Forelimb muscle (tissue), 1 donor: ENCODE measurements around the gene HOXA6. TPM values are rescaled to one million over a fixed set of nuclear protein-coding genes. Genes with fewer than 3 reads are reported as not detected.

Source experiments
- DNase-seq: peaks from one replicate; pipeline ENCODE4 v3.0.0-alpha.2; 2013; ENCODE audit warnings: low read depth
- polyA plus RNA-seq: library from polyadenylated mRNA; unstranded; fragments of 120-200 nt; gene quantifications from one replicate; pipeline ENCODE4 v1.2.1, GENCODE V29; 2013; ENCODE audit not compliant: insufficient read length

HOXA6 gene
- polyA plus RNA-seq, 1 donor = 8.7 TPM

- no peak for DNase-seq
Observed at GRCh38 chr7:27098578-27099451, 48.8 kb downstream of the HOXA6 start.

- no peak for DNase-seq
Observed at GRCh38 chr7:27097686-27098577, 49.6 kb downstream of the HOXA6 start.

- DNase-seq = no peak
Observed at GRCh38 chr7:27096768-27097514, 50.6 kb downstream of the HOXA6 start.

- DNase-seq = no peak
Observed at GRCh38 chr7:27095897-27096767, 51.4 kb downstream of the HOXA6 start, which contains the start of gene HOXA1. Gene HOXA1 (minus strand): TSS chr7:27096000. CDS start chr7:27095912, 88 bp downstream.

Other genes starting within 250 kb of the HOXA6 start
- 0.77 TPM for gene HOXA1, start 51.8 kb downstream of the HOXA6 start, polyA plus RNA-seq
- gene HOXA2, start 45.1 kb downstream of the HOXA6 start, polyA plus RNA-seq = 3.1 TPM
- 26.4 TPM for gene HOXA4, start 17.0 kb downstream of the HOXA6 start, polyA plus RNA-seq
- gene HOXA5, start 4.1 kb downstream of the HOXA6 start, polyA plus RNA-seq = 19.1 TPM
- gene HOXA3, start 4.8 kb upstream of the HOXA6 start, polyA plus RNA-seq = 14.3 TPM
- gene HOXA7, start 8.9 kb upstream of the HOXA6 start, polyA plus RNA-seq = 19.1 TPM
- gene HOXA9, start 17.8 kb upstream of the HOXA6 start, polyA plus RNA-seq = 25.7 TPM
- gene HOXA10, start 26.5 kb upstream of the HOXA6 start, polyA plus RNA-seq = 23.8 TPM
- 1.2 TPM for gene HOXA11, start 37.5 kb upstream of the HOXA6 start, polyA plus RNA-seq
- gene HOXA13, start 52.3 kb upstream of the HOXA6 start, polyA plus RNA-seq = 0.03 TPM
- not detected for gene EVX1, start 95.0 kb upstream of the HOXA6 start, polyA plus RNA-seq